Lower leg skin (tissue), 4 donors: ENCODE data around the gene LINGO3. TPM values are rescaled to one million over a fixed set of nuclear protein-coding genes. Genes with fewer than 3 reads are reported as not detected.

Experiments
- DNase-seq, 2 donors: peaks; one replicate each; pipeline ENCODE4 v3.0.0-alpha.2; 2019; ENCODE audit warnings: low spot score in 2 of 2
- H3K4me3 ChIP-seq: fragments of 200-600 bp; sonication (generic); 2 replicates; pipeline ENCODE4 v1.5.1; 2017; ENCODE audit warnings: mild to moderate bottlenecking, low read depth; ENCODE audit not compliant: poor library complexity, severe bottlenecking
- CTCF ChIP-seq, 3 donors: fragments of 450-650 bp; IDR thresholded peaks; one replicate each; pipeline ENCODE4 v1.5.1; 2016; ENCODE audit warnings: antibody characterized with exemption in 3 of 3, mild to moderate bottlenecking in 3 of 3, moderate library complexity in 2 of 3
- POLR2A ChIP-seq, 2 donors: fragments of 450-650 bp; IDR thresholded peaks; one replicate each; pipeline ENCODE4 v1.6.1; 2016 to 2017; ENCODE audit warnings: antibody characterized with exemption in 2 of 2, mild to moderate bottlenecking in 1 of 2, moderate library complexity in 1 of 2
- WGBS, 2 donors: methylation state at CpG; one replicate each; pipeline ENCODE4 v1.1.5; 2018; 5-methylcytosine and 5-hydroxymethylcytosine counted together
- intact Hi-C: fragments of 100-400 bp; cut with DNase I; formaldehyde crosslinking; loops from one replicate; pipeline ENCODE4 v1.15.0; 2023; ENCODE audit warnings: low total_unique reads
- total RNA-seq, 4 donors: library from RNA; depleted of rRNA; stranded (reverse); fragments of >200 nt; gene quantifications; one replicate each; pipeline ENCODE4 v1.1.0, GENCODE V29; 2016

The LINGO3 gene
- total RNA-seq, 4 donors from 2014 or later = 0.26 TPM; not detected in 3

GRCh38 chr19:2333027-2333806 is 25.3 kb upstream of the LINGO3 start:
- H3K4me3 ChIP-seq = no peak overlapping the region
- no peak for DNase-seq
- 63 to 69% methylated on average over 25 to 26 of the region's 27 CpGs for WGBS, 2 donors
- intact Hi-C loops = no loop called here
- TF ChIP-seq CTCF (IDR thresholded peaks at IDR 0.05) (no peak), POLR2A (IDR thresholded peaks at IDR 0.05) (no peak)

- intact Hi-C loops = no loop called here
- H3K4me3 ChIP-seq = no peak overlapping the region
- WGBS, 2 donors = 37 to 72% methylated on average over 5 to 17 of the region's 17 CpGs
- TF ChIP-seq POLR2A (IDR thresholded peaks at IDR 0.05) = no peak
- no peak for TF ChIP-seq CTCF (IDR thresholded peaks at IDR 0.05)
- DNase-seq = no peak
Observed at GRCh38 chr19:2332341-2333026, 24.5 kb upstream of the LINGO3 start.

- H3K4me3 ChIP-seq = no peak overlapping the region
- TF ChIP-seq CTCF (IDR thresholded peaks at IDR 0.05) = no peak
- no peak for TF ChIP-seq POLR2A (IDR thresholded peaks at IDR 0.05)
- intact Hi-C loops = no loop called here
- 78 to 79% methylated on average over 10 to 12 of the region's 12 CpGs for WGBS, 2 donors
- no peak for DNase-seq
Observed at GRCh38 chr19:2331601-2332246, 23.8 kb upstream of the LINGO3 start.

- intact Hi-C loops = no loop called here
- DNase-seq = no peak
- TF ChIP-seq CTCF (IDR thresholded peaks at IDR 0.05) = peak in 1 of 3 donors; percentile 18
- TF ChIP-seq POLR2A (IDR thresholded peaks at IDR 0.05) = no peak
- 79 to 81% methylated on average over 20 of the region's 20 CpGs for WGBS, 2 donors
- no peak overlapping the region for H3K4me3 ChIP-seq
Observed at GRCh38 chr19:2330632-2331284, 22.8 kb upstream of the LINGO3 start.

GRCh38 chr19:2330255-2330631 is 22.3 kb upstream of the LINGO3 start:
- intact Hi-C loops = no loop called here

More at GRCh38 chr19:2330255-2330631, 22.3 kb upstream of the LINGO3 start:
- 68 to 74% methylated on average over 10 of the region's 10 CpGs for WGBS, 2 donors
- H3K4me3 ChIP-seq = no peak overlapping the region
- no peak for TF ChIP-seq CTCF (IDR thresholded peaks at IDR 0.05)
- no peak for TF ChIP-seq POLR2A (IDR thresholded peaks at IDR 0.05)
- DNase-seq = no peak
